GM23338 (cell line): ENCODE results near the gene BBS10. TPM values are rescaled to one million over a fixed set of nuclear protein-coding genes. Genes with fewer than 3 reads are reported as not detected.

Source experiments
- ATAC-seq: fragments of 200-7000 bp; cut with Tn5 transposase; 3 replicates; pipeline ENCODE4 v1.9.1; 2020
- DNase-seq: peaks from one replicate; pipeline ENCODE4 v3.0.0-alpha.2; 2015; ENCODE audit warnings: low spot score
- H2AFZ ChIP-seq: fragments of 200-600 bp; sonication (generic); 2 replicates; pipeline ENCODE4 v1.8.0; 2016; ENCODE audit warnings: antibody characterized with exemption, mild to moderate bottlenecking, moderate library complexity
- H3F3A ChIP-seq: fragments of 200-600 bp; sonication (generic); replicated peaks from 2 replicates; pipeline ENCODE4 v1.8.0; 2017; ENCODE audit warnings: antibody characterized with exemption, mixed run types, low read depth
- H3K27ac ChIP-seq: fragments of 200-600 bp; sonication (generic); 2 replicates; pipeline ENCODE4 v1.6.1; 2016; ENCODE audit warnings: low read depth
- H3K27me3 ChIP-seq: fragments of 200-600 bp; sonication (generic); 2 replicates; pipeline ENCODE4 v1.8.0; 2016; ENCODE audit warnings: mild to moderate bottlenecking, mixed run types, moderate library complexity; ENCODE audit not compliant: insufficient read depth
- H3K36me3 ChIP-seq: fragments of 200-600 bp; sonication (generic); 2 replicates; pipeline ENCODE4 v1.8.0; 2016; ENCODE audit warnings: mild to moderate bottlenecking; ENCODE audit not compliant: insufficient read depth
- H3K4me1 ChIP-seq: fragments of 200-600 bp; sonication (generic); 2 replicates; pipeline ENCODE4 v1.8.0; 2016; ENCODE audit warnings: mild to moderate bottlenecking, moderate library complexity; ENCODE audit not compliant: insufficient read depth
- H3K4me2 ChIP-seq: fragments of 200-600 bp; sonication (generic); 2 replicates; pipeline ENCODE4 v1.7.1; 2017; ENCODE audit warnings: mixed run types
- H3K4me3 ChIP-seq: fragments of 200-600 bp; sonication (generic); 2 replicates; pipeline ENCODE4 v1.6.1; 2016; ENCODE audit warnings: mixed run types
- H3K79me2 ChIP-seq: fragments of 200-600 bp; sonication (generic); replicated peaks from 2 replicates; pipeline ENCODE4 v1.8.0; 2017; ENCODE audit warnings: mild to moderate bottlenecking; ENCODE audit not compliant: insufficient read depth
- H3K9me2 ChIP-seq: fragments of 200-600 bp; sonication (generic); 2 replicates; pipeline ENCODE4 v1.8.0; 2017; ENCODE audit not compliant: insufficient read depth
- H4K20me1 ChIP-seq: fragments of 200-600 bp; sonication (generic); replicated peaks from 2 replicates; pipeline ENCODE4 v1.8.0; 2017; ENCODE audit warnings: mild to moderate bottlenecking; ENCODE audit not compliant: insufficient read depth
- H3K27ac Mint-ChIP-seq: 2 replicates; pipeline ENCODE4 v1.8.0; 2020; ENCODE audit warnings: inconsistent platforms, mild to moderate bottlenecking, moderate library complexity, mixed read lengths
- H3K27me3 Mint-ChIP-seq: 3 replicates; pipeline ENCODE4 v1.8.0; 2022; ENCODE audit warnings: low read depth, mild to moderate bottlenecking, moderate library complexity, mixed read lengths, inconsistent platforms; ENCODE audit not compliant: insufficient read depth, poor library complexity
- H3K36me3 Mint-ChIP-seq: 3 replicates; pipeline ENCODE4 v1.8.0; 2021; ENCODE audit warnings: low read depth, mild to moderate bottlenecking, inconsistent platforms, moderate library complexity, mixed read lengths
- H3K4me1 Mint-ChIP-seq: 3 replicates; pipeline ENCODE4 v1.8.0; 2020; ENCODE audit warnings: mild to moderate bottlenecking, inconsistent platforms, mixed read lengths
- H3K4me3 Mint-ChIP-seq: 3 replicates; pipeline ENCODE4 v1.8.0; 2021; ENCODE audit warnings: moderate library complexity, mild to moderate bottlenecking, inconsistent platforms, mixed read lengths
- H3K9me3 Mint-ChIP-seq: 3 replicates; pipeline ENCODE4 v1.8.0; 2020; ENCODE audit warnings: moderate library complexity, mild to moderate bottlenecking, inconsistent platforms, mixed read lengths
- EZH2 ChIP-seq: fragments of 200-600 bp; sonication (generic); IDR thresholded peaks from one replicate; pipeline ENCODE4 v1.8.0; 2017; ENCODE audit warnings: antibody characterized with exemption, mild to moderate bottlenecking, low read depth; ENCODE audit not compliant: unreplicated experiment
- EZH2phosphoT487 ChIP-seq: fragments of 200-600 bp; sonication (generic); IDR thresholded peaks from one replicate; pipeline ENCODE4 v1.8.1; 2018; ENCODE audit warnings: antibody characterized with exemption; ENCODE audit not compliant: unreplicated experiment
- JUNB ChIP-seq: IDR thresholded peaks from one replicate; pipeline ENCODE4 v1.6.1; 2016; ENCODE audit warnings: antibody characterized with exemption; ENCODE audit not compliant: unreplicated experiment
- POLR2AphosphoS5 ChIP-seq: IDR thresholded peaks from 2 replicates; pipeline ENCODE4 v1.6.1; 2016; ENCODE audit warnings: antibody characterized with exemption, low read depth
- ZNF114 ChIP-seq: fragments of 250-450 bp; sonication (Bioruptor Pico); IDR thresholded peaks from 2 replicates; pipeline ENCODE4 v1.5.0; 2020; ENCODE audit warnings: mild to moderate bottlenecking, moderate library complexity
- polyA plus RNA-seq: library from polyadenylated mRNA; unstranded; fragments of >200 nt; fragmentation: Nextera tagmentation; extraction: Ambion mirVana; gene quantifications from 2 replicates; pipeline ENCODE4 v1.2.1, GENCODE V29; 2016
- total RNA-seq: library from RNA; depleted of rRNA; stranded (reverse); fragments of >200 nt; shearing (Covaris generic); gene quantifications from 2 replicates; pipeline ENCODE4 v1.2.3, GENCODE V29; 2014
- TF ChIP-seq, protein P1 (sequence below), 2 experiments: fragments of 200-600 bp in 1 of 2; sonication (generic) in 1 of 2; conservative IDR thresholded peaks; 2 replicates each; pipeline versions ENCODE4 v1.5.1 to v1.6.1; 2016 to 2017; ENCODE audit warnings: antibody characterized with exemption in 2 of 2, low read depth in 2 of 2, mild to moderate bottlenecking in 2 of 2, moderate library complexity in 1 of 2
- TF ChIP-seq, protein P2 (sequence below): fragments of 250-450 bp; sonication (Bioruptor Pico); IDR thresholded peaks from 2 replicates; pipeline ENCODE4 v1.5.0; 2020; ENCODE audit warnings: mild to moderate bottlenecking, moderate library complexity
- TF ChIP-seq, protein P3 (sequence below): IDR thresholded peaks from 2 replicates; pipeline ENCODE4 v1.6.1; 2016; ENCODE audit warnings: antibody characterized with exemption

The BBS10 gene
- total and polyA plus RNA-seq, 2 experiments from 2014 or later: 5.2 to 12.8 TPM

DNA sequence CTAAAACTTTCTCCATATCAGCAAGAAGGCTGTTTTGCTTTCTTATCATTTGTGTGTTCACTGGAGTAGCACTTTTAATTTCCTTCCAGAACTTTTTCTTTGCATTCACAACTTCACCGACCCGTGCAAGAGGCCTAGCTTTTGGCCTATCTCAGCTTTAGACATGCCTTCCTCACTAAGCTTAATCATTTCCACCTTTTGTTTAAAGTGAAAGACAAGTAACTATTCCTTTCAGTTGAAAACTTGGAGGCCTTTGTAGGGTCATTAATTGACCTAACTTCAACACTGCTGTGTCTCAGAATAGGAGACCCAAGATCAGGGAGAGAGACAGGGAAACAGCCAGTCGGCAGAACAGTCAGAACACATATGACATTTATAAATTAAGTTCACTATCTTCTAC is 39.3 kb downstream of the BBS10 start (continued):
- TF ChIP-seq, protein P1, sequence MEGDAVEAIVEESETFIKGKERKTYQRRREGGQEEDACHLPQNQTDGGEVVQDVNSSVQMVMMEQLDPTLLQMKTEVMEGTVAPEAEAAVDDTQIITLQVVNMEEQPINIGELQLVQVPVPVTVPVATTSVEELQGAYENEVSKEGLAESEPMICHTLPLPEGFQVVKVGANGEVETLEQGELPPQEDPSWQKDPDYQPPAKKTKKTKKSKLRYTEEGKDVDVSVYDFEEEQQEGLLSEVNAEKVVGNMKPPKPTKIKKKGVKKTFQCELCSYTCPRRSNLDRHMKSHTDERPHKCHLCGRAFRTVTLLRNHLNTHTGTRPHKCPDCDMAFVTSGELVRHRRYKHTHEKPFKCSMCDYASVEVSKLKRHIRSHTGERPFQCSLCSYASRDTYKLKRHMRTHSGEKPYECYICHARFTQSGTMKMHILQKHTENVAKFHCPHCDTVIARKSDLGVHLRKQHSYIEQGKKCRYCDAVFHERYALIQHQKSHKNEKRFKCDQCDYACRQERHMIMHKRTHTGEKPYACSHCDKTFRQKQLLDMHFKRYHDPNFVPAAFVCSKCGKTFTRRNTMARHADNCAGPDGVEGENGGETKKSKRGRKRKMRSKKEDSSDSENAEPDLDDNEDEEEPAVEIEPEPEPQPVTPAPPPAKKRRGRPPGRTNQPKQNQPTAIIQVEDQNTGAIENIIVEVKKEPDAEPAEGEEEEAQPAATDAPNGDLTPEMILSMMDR (conservative IDR thresholded peaks at IDR 0.05; ENCODE audit: low read depth in 2 of 2): no peak

DNA sequence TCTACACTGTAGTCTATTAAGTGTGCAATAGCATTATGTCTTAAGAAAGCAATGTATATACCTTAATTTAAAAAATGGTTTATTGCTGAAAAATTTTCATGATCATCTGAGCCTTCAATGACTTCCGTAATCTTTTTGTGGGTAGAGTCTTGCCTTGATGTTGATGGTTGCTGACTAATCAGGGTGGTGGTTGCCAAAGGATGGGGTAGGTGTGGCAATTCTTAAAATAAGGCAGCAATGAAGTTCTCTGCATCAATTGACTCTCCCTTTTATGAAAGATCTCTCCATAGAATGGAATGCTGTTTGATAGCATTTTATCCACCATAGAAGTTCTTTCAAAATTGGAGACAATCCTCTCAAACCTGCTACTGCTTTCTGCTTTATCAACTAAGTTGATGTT is 41.1 kb downstream of the BBS10 start:
- H3K27ac ChIP-seq: no peak overlapping the region
- no peaks in the 10 kb centered on the region for H3F3A ChIP-seq
- Mint-ChIP-seq H3K4me3 (no peak overlapping the region), H3K4me1 (peaks cover 4% of the 10 kb centered on the region), H3K36me3 (no peaks in the 10 kb centered on the region), H3K9me3 (no peaks in the 10 kb centered on the region), H3K27me3 (no peaks in the 10 kb centered on the region), H3K27ac (no peak overlapping the region)
- H3K36me3 ChIP-seq: no peaks in the 10 kb centered on the region
- H3K4me1 ChIP-seq: peaks cover 4% of the 10 kb centered on the region
- H3K4me2 ChIP-seq: no peak overlapping the region
- ATAC-seq: no peak
- TF ChIP-seq, protein P1 (conservative IDR thresholded peaks at IDR 0.05; ENCODE audit: low read depth in 2 of 2): no peak
- TF ChIP-seq ZNF114 (CRISPR knock-in tag): no peak
- no peak for TF ChIP-seq EZH2
- TF ChIP-seq, protein P2, sequence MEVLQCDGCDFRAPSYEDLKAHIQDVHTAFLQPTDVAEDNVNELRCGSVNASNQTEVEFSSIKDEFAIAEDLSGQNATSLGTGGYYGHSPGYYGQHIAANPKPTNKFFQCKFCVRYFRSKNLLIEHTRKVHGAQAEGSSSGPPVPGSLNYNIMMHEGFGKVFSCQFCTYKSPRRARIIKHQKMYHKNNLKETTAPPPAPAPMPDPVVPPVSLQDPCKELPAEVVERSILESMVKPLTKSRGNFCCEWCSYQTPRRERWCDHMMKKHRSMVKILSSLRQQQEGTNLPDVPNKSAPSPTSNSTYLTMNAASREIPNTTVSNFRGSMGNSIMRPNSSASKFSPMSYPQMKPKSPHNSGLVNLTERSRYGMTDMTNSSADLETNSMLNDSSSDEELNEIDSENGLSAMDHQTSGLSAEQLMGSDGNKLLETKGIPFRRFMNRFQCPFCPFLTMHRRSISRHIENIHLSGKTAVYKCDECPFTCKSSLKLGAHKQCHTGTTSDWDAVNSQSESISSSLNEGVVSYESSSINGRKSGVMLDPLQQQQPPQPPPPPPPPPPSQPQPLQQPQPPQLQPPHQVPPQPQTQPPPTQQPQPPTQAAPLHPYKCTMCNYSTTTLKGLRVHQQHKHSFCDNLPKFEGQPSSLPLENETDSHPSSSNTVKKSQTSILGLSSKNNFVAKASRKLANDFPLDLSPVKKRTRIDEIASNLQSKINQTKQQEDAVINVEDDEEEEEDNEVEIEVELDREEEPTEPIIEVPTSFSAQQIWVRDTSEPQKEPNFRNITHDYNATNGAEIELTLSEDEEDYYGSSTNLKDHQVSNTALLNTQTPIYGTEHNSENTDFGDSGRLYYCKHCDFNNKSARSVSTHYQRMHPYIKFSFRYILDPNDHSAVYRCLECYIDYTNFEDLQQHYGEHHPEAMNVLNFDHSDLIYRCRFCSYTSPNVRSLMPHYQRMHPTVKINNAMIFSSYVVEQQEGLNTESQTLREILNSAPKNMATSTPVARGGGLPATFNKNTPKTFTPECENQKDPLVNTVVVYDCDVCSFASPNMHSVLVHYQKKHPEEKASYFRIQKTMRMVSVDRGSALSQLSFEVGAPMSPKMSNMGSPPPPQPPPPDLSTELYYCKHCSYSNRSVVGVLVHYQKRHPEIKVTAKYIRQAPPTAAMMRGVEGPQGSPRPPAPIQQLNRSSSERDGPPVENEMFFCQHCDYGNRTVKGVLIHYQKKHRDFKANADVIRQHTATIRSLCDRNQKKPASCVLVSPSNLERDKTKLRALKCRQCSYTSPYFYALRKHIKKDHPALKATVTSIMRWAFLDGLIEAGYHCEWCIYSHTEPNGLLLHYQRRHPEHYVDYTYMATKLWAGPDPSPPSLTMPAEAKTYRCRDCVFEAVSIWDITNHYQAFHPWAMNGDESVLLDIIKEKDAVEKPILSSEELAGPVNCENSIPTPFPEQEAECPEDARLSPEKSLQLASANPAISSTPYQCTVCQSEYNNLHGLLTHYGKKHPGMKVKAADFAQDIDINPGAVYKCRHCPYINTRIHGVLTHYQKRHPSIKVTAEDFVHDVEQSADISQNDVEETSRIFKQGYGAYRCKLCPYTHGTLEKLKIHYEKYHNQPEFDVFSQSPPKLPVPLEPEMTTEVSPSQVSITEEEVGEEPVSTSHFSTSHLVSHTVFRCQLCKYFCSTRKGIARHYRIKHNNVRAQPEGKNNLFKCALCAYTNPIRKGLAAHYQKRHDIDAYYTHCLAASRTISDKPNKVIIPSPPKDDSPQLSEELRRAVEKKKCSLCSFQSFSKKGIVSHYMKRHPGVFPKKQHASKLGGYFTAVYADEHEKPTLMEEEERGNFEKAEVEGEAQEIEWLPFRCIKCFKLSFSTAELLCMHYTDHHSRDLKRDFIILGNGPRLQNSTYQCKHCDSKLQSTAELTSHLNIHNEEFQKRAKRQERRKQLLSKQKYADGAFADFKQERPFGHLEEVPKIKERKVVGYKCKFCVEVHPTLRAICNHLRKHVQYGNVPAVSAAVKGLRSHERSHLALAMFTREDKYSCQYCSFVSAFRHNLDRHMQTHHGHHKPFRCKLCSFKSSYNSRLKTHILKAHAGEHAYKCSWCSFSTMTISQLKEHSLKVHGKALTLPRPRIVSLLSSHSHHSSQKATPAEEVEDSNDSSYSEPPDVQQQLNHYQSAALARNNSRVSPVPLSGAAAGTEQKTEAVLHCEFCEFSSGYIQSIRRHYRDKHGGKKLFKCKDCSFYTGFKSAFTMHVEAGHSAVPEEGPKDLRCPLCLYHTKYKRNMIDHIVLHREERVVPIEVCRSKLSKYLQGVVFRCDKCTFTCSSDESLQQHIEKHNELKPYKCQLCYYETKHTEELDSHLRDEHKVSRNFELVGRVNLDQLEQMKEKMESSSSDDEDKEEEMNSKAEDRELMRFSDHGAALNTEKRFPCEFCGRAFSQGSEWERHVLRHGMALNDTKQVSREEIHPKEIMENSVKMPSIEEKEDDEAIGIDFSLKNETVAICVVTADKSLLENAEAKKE (CRISPR knock-in tag): no peak
- TF ChIP-seq, protein P3, sequence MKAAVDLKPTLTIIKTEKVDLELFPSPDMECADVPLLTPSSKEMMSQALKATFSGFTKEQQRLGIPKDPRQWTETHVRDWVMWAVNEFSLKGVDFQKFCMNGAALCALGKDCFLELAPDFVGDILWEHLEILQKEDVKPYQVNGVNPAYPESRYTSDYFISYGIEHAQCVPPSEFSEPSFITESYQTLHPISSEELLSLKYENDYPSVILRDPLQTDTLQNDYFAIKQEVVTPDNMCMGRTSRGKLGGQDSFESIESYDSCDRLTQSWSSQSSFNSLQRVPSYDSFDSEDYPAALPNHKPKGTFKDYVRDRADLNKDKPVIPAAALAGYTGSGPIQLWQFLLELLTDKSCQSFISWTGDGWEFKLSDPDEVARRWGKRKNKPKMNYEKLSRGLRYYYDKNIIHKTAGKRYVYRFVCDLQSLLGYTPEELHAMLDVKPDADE: no peak
- TF ChIP-seq POLR2AphosphoS5: no peak
- no peak for TF ChIP-seq JUNB
- TF ChIP-seq EZH2phosphoT487: no peak
- H4K20me1 ChIP-seq: no peaks in the 10 kb centered on the region
- no peak for DNase-seq
- peaks cover 7% of the 10 kb centered on the region; the same call in 1 of the 2 replicates for H3K9me2 ChIP-seq
- no peak overlapping the region for H2AFZ ChIP-seq
- H3K4me3 ChIP-seq: no peak overlapping the region
- H3K27me3 ChIP-seq: no peaks in the 10 kb centered on the region
- H3K79me2 ChIP-seq: no peaks in the 10 kb centered on the region
